Hippocampal formation (tissue), 2 donors: ENCODE results near the gene TMLHE.
"Not testable (repeated sequence)": the region's sequence is repeated elsewhere in the genome, so short reads cannot be mapped to it uniquely, and the experiment has no call there.

Source experiments
- DNase-seq, 2 donors: peaks; one replicate each; lab custom pipeline; 2025; lab: John Stamatoyannopoulos, UW

Gene TMLHE, protein sequence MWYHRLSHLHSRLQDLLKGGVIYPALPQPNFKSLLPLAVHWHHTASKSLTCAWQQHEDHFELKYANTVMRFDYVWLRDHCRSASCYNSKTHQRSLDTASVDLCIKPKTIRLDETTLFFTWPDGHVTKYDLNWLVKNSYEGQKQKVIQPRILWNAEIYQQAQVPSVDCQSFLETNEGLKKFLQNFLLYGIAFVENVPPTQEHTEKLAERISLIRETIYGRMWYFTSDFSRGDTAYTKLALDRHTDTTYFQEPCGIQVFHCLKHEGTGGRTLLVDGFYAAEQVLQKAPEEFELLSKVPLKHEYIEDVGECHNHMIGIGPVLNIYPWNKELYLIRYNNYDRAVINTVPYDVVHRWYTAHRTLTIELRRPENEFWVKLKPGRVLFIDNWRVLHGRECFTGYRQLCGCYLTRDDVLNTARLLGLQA

DNA sequence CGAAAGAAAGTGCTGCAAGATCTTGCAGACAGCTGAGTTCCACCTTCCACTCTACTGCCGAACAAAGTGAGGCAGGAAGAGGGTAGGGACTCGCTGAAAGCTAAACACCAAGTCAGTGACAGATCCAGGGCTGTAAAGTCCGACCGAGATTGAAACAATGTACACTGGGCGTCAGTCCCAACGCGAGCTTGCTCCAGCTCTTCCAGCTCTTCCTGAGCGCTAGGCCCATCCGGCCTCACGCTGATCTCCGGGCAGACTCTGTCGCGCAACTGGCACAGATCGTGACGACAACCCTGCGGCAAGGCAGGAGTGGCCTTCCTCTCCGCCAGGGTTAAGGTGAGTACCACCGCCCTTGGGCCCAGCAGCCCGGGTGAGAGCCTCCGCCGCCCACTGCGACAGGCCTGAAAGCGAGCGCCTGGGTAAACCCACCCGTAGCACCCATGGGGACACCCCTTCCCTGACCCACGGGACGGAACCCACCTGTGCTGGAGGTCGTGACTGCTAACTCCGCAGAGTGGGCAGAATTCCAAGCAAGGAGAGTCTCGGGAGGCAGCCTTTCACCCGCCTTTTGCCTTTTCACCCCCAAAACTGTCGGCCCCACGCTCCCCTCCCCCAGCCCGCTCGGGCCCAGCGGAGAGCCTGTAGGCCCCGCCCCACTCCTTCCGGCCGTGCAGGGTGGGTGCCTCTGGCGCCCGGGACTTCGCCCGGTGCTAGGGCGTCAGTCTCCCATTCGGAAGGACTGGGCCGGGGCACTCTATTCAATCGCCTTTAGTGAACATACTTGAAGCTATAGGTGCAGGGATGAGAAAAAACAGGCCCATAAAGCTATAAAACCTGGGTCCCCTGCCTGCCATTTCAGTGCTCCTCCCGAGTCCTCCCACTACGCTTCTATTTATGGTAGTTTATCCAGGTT, at the start of gene TMLHE, which contains the start of gene SPRY3:
Gene TMLHE (minus strand): TSS at position 641 of the 913 bp plus-strand sequence. CDS start 67,676 bp downstream, outside the sequence.
Gene SPRY3 (plus strand): TSS at position 275 of the 913 bp plus-strand sequence.
- peak; percentile 2 to 38 for DNase-seq

DNA sequence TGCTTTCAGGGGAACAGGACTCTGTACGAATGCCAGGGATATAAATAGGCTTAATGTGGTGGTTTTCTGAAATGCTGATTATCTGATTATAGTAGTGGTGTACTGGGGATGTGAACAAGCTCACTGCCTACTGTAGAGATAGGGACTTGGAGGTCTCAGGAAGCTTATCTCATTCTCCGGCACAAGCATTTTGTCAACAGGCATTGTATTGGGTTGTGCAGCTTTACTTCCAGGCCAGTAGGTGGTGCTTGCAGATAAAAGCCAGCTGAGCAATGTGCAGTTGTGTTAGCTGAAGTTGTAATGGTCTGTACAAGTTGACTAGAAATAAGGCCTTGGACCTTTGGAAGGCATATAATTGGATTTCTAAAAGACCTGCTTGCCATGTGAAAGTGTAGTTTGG, 49.5 kb upstream of the TMLHE start:
- no peak for DNase-seq

DNA sequence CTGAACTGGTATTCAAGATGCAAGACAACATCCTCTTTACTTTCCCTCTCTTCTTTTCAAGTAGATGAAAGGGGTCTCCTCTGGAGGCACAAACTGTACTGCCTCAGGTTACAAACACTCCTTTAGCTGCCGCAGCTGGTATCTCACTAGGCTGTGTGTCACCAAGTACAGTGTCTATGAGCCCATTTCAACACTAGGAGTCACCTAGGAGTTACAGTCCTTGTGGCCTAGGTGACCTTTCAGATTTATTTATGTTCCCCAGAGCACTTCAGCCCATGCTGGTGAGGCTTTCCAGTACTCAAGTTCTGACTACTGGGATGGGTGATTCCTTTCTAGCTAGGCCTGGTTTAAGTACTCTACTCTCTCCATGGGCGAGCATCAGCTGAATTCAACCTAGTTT, 32.4 kb upstream of the TMLHE start:
- DNase-seq = no peak

DNA sequence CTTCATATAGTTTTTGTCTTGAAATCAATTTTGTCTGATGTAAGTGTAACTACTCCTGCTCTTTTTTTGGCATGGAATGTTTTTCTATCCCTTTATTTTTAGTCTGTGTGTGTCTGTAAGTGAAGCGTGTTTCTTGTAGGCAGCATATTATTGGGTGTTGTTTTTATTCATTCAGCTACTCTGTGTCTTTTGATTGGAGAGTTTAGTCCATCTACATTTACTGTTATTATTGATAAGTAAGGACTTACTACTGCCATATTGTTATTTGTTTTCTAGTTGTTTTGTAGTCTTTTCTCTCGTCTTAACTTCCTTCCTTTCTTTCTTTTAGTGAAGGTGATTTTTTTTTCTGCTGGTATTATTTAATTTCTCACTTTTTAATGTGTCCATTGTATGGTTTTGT, 30.5 kb upstream of the TMLHE start:
- DNase-seq = no peak

DNA sequence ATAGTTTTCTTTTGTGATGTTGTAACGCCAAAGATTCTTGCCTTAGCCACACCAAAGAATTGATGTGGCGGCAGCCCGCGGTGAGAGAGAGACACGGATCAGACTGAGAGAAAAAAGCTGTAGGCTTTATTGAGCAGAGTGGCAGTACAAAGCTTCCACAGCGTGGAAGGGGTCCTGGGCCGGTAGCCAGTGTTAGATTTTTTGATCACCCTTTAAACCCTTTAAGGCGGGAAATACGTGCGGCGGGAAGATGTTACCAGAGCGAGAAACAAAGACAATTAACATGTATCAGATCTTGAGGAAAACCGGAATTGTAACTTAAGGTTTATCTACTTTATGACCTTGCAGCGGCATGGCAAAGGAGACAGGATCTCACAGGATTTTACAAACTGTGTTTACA, 28.6 kb upstream of the TMLHE start:
- not testable (repeated sequence) for DNase-seq

DNA sequence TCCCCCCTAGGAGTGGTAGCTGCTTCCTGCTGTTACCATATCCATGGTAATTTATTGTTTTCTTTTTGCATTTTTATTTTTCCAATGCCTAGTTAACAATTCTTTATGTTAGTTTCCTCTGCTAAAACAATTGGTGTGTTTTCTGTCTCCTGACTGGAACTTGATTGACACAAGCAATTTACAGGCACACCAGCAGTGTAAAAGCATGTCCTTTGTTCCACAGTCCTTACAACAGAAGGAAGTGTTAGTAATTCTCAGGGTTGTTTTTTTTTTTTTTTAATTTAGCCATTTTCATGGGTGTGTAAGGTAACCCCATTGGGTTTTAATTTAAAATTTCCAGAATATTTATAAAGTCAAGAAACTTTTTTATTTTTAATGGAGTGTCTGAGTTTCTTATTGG, 25.0 kb upstream of the TMLHE start:
- no peak for DNase-seq

DNA sequence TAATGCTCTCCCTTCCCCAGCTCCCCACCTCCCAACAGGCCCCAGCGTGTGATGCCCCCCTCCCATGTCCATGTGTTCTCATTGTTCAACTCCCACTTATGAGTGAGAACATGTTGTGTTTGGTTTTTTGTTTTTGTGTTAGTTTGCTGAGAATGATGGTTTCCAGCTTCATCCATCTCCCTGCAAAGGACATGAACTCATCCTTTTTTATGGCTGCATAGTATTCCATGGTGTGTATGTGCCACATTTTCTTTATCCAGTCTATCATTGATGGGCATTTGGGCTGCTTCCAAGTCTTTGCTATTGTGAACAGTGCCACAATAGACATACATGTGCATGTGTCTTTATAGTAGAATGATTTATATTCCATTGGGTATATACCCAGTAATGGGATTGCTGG, 22.3 kb upstream of the TMLHE start:
- DNase-seq = not testable (repeated sequence)

DNA sequence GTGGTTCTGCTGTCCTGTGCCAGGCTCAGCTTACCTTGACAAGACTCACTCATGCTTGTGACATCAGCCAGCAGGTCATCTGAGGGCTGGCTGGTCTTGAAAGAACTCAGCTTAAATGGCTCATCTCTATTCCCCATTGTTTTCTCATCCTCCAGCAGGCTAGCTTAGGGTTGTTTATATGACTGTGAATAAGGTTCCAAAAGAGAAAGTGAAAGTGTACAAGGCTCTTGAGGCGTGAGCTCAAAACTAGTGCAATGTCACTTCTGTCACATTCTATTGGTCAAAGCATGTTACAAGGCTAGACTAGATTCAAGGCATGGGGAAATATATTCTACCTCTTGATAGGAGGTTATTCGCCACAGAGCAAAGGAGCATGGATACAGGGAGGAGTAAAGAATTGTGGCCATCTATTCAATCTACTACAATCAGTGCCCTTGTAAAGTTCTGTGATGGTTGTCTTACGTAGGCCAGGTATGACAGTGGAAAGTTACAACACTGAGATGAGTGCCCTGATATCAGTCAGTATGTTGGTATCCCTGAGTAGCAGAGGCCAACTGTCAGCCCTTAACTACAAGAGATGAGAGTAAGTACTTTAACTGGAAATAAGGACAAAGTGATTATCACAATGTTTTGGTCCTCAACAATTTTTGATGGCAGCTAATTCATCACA, 19.8 kb upstream of the TMLHE start:
- DNase-seq = no peak

DNA sequence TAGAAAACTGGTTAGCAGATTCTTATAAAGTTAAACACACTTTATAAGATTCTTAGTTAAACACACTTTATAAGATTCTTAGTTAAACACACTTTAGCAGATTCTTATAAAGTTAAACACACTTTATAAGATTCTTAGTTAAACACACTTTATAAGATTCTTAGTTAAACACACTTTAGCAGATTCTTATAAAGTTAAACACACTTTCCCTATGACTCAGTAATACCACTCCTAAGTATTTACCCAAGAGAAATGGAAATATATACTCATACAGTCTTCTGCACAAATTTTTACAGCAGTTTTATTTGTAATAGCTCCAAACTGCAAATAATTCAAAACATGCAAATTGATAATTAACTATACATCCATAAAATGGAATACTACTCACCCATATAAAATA, 7.4 kb upstream of the TMLHE start:
- not testable (repeated sequence) for DNase-seq

DNA sequence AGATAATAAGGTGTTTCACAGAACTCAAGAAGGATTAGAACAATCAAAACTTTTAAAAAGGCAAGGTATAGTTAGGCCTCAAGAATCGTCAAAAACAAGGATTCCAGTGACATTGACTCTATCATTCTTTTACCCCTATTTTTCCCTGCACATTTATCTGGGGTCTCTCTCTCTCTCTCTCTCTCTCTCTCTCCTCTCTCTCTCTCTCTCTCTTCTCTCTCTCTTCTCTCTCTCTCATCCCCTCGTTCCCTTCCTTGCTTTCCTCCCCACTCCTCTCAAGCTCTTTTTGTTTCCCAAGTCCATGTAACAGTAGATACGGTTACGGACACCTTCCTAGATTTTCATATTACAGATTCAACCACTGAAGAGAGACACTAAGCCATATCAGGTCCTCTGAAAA, 3.2 kb upstream of the TMLHE start:
- DNase-seq = no peak

DNA sequence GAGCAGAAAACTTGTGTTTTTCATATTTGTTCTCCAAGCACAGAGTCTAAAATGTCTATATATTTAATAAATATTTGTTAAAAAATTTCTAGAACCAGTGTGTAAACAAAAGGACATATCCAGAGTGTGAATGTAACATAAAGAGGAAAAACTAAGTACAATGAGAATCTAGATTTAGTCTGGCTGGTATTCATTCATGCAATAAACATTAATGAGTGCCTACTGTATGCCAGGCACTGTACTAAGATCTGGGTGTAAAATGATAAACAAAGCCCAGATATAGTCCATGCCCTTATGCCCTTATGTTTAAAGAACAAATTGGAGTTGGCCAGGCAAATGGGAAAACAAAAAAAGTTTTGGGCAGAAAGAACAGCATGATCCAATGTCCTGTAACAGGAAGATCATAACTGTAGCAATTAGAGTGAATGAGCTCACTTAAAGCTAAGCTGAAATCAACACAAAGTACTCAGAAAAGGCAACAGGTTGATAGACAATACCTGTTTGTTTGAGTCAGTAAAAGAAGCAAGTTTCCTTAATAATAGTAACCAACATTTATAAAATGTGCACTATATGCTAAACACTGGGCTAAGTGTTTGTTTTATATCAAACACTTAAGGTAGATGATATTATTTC, 1.3 kb upstream of the TMLHE start:
- no peak for DNase-seq

DNA sequence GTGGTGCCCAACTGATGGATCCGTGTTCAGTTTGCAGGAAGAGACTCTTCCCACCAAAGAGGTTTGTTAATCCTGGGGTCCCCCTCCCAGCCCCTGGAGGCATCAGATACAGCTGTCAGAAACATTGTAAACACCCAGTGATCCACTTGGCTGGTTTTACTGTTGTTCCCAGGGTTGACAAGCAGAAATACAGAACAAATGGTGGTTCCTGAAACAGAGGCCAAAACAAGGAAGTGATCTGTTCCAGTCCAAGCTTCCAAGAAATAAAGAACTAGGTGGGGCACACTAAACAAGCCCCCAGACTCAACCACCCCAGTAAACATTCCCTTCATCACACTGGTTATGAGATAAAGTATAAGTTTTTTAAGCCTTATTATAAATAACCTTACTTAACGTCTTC, 1.4 kb downstream of the TMLHE start:
- no peak for DNase-seq

DNA sequence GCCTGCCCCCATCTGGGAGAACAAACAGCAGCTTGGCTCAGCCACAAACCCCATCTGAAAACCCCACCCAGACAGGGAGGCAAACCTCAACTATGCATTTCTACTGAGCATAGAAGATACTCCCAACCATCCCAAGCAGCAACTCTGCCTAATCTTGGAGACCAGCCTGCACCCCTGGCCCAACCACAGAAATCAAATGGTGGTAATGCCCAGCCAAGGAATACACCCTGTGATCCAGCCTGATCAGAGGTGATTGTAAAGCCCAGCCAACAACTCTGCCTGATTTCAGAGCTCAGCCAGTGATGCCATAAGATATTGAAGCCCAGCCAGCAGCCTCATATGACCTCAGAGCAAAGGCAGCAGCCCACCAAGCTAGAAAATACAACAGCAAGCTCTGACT, 19.8 kb downstream of the TMLHE start:
- no peak for DNase-seq

DNA sequence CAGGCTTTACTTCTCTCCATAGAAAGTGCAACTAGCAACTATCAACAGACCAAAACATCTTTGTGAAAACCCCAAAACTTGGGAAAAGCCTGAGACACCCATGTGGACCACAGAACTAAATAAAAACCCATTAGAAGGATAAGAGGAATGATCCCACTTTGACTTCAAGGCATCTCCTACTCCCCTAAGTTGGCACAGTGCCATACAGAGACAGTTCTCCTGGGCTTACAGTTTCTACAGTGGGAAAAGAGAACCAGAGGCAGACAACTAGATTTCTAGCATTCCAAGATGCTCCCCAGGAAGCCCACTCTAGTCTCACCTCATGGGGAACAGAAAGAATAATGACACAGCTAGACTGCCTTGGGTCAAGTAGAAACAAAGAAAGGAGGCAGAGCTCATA, 20.4 kb downstream of the TMLHE start:
- DNase-seq = no peak

DNA sequence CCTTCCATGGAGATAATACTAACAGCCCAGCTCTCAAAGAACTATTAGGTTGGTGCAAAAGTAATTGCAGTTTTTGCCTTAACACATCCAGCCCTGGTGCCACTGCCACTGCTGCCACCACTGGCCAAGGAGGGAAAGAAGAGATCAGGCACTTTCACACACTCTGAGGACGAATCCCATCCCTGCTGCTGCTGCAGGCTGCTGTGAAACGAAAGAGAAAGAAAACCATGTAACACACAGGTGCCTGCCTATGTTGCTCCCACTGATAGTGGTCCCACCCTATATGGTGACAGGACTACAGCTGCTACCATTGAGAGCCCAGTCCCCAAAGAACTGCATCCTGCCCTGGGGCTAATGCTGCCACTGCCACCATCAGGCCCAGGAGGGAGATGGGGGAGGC, 35.1 kb downstream of the TMLHE start:
- no peak for DNase-seq

DNA sequence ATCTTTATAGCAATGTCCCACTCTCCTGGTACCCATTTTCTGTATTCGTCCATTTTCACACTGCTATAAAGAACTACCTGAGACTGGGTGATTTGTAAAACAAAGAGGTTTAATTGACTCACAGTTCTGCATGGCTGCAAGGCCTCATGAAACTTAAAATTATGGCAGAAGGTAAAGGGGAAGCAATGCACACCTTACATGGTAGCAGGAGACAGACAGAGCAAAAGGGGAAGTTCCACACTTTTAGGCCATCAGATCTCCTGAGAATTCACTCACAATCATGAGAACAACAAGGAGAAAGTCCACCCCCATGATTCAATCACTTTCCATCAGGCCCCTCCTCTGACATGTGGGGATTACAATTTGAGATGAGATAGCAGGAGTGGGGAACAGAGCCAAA, 49.7 kb downstream of the TMLHE start:
- no peak for DNase-seq

DNA sequence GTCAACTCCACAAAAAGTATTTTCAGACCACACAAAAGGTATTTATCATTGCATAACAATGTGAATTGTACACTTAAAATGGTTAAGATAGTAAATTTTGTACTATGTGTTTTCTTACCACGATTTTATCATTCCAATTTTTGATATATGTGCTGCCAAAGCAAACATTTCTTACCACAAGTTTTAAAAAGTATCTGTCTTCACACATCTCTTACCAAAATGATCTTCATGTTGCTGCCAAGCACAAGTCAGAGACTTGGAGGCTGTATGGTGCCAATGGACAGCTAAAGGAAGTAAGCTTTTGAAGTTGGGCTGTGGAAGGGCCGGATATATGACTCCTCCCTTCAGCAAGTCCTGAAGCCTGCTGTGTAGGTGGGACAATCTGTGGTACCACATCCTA, 67.9 kb downstream of the TMLHE start:
- no peak for DNase-seq

DNA sequence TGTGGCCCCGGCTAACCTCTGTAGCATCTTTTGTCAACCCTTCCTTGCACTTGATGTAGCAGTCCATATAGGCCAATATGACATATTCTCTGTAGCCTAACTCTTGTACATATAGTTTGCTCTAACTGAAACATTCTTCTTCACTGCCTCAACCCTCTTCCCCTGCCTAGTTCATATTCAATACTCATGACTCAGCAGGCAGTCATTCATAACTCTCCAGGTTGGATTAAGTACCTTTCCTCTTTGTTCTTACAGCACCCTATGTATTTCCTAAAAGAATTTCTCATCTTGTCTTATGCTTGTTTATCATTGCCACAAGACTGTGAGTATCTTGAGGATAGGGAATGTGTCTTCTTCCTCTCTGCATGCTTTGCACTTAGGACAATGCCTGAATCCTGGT, 76.9 kb downstream of the TMLHE start:
- no peak for DNase-seq

DNA sequence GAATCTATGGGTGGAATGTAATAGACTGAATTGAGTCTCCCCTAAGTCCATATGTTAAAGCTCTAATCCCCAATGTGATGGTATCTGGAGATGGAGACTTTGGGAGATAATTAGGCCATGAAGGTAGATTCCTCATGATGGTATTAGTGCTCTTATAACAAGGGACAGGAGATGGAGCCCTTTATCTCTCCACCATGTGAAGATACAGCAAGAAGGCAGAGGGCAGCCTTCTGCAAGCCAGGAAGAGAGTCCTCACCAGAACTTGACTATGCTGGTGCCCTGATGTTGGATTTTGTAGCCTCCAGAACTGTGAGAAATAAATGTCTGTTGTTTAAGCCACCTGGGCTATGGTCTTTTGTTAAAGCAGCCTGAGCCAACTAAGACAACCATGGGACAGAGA, 78.0 kb downstream of the TMLHE start:
- no peak for DNase-seq

DNA sequence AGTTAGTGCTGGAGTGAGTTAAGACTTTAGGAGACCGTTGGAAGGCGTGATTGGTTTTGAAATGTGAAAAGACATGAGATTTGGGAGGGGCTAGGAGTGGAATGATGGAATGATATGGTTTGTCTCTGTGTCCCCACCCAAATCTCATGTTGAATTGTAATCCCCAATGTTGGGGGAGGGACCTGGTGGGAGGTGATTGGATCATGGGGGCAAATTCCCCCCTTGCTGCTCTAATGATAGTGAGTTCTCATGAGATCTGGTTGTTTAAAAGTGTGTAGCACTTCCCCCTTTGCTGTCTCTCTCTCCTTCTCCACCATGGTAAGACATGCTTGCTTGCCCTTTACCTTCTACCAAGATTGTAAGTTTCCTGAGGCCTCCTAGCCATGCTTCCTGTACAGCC, 85.7 kb downstream of the TMLHE start:
- not testable (repeated sequence) for DNase-seq

DNA sequence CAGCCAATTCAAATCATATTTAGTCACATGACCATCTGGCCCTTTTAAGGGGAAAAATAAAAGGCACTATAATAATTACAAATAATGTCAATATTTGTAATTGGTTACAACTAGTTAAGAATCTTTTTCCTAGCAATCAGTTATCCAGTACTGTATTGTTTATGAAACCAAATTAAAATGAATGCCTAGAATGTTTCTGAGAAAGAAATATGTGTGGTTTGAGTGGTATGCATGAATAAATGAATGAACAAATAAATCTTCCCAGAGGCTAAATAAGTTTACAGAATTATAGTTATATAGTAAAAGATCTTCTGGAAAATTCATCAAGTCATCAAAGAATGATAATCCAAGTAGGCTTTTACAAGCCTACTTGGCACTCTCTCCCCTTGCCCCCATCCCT, 98.5 kb downstream of the TMLHE start:
- DNase-seq = no peak

DNA sequence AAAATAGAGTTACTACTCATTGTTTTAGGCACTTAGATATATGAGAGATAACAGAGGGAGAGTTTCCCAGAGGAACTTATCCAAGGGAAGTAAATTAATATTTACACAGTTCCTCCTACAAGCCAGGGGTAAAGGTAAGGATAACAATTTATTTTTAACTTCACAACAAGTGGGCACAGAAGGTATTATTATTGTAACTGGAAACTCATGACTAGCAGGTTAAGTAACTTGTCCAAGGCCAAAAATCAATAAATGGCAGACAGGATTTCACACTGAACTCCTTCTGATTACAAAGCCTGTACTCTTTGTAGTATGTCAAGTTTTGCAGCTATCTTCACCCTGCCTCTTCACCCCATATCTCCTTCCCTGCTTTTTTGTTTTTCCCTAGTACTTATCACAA, 107.5 kb downstream of the TMLHE start:
- DNase-seq = no peak
